Measurements from ENCODE around the gene PRRT1.

- TF ChIP-seq, protein P1, sequence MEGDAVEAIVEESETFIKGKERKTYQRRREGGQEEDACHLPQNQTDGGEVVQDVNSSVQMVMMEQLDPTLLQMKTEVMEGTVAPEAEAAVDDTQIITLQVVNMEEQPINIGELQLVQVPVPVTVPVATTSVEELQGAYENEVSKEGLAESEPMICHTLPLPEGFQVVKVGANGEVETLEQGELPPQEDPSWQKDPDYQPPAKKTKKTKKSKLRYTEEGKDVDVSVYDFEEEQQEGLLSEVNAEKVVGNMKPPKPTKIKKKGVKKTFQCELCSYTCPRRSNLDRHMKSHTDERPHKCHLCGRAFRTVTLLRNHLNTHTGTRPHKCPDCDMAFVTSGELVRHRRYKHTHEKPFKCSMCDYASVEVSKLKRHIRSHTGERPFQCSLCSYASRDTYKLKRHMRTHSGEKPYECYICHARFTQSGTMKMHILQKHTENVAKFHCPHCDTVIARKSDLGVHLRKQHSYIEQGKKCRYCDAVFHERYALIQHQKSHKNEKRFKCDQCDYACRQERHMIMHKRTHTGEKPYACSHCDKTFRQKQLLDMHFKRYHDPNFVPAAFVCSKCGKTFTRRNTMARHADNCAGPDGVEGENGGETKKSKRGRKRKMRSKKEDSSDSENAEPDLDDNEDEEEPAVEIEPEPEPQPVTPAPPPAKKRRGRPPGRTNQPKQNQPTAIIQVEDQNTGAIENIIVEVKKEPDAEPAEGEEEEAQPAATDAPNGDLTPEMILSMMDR (IDR thresholded peaks at IDR 0.05), result no peak
- TF ChIP-seq POLR2AphosphoS5 (IDR thresholded peaks at IDR 0.05), result no peak
Observed at GRCh38 chr6:32139590-32139989, 12.1 kb downstream of the PRRT1 start.
